ENCODE results near the gene CARMIL1.
A peak's percentile ranks its signal among the peaks of the same experiment; 100 is the strongest.

Gene CARMIL1

GRCh38 chr6:25306379-25306778, 27.2 kb downstream of the CARMIL1 start:
- DNase-seq (ENCODE audit: insufficient read length, low spot score) (no peak), FAIRE-seq (no peak)

- no peak for FAIRE-seq
- no peak for DNase-seq (ENCODE audit: insufficient read length, low spot score)
Observed at GRCh38 chr6:25307805-25308494, 28.8 kb downstream of the CARMIL1 start.

- DNase-seq (ENCODE audit: insufficient read length, low spot score) = no peak
- FAIRE-seq = no peak
Observed at GRCh38 chr6:25309886-25310285, 30.7 kb downstream of the CARMIL1 start.

- DNase-seq (ENCODE audit: insufficient read length, low spot score) = peak; percentile 29
- FAIRE-seq = peak; percentile 26
Observed at GRCh38 chr6:25311331-25311840, 32.2 kb downstream of the CARMIL1 start.

GRCh38 chr6:25312034-25312620, 33.0 kb downstream of the CARMIL1 start:
- no peak for FAIRE-seq
- DNase-seq (ENCODE audit: insufficient read length, low spot score) = no peak

GRCh38 chr6:25312703-25313102, 33.5 kb downstream of the CARMIL1 start:
- DNase-seq (ENCODE audit: insufficient read length, low spot score) = peak; percentile 36
- no peak for FAIRE-seq

GRCh38 chr6:25314509-25315175, 35.5 kb downstream of the CARMIL1 start:
- DNase-seq (ENCODE audit: insufficient read length, low spot score) (no peak), FAIRE-seq (no peak)

- DNase-seq (ENCODE audit: insufficient read length, low spot score) = no peak
Observed at GRCh38 chr6:25315194-25316177, 36.3 kb downstream of the CARMIL1 start.

GRCh38 chr6:25316626-25317025, 37.5 kb downstream of the CARMIL1 start:
- DNase-seq (ENCODE audit: insufficient read length, low spot score) (no peak), FAIRE-seq (no peak)

More at GRCh38 chr6:25315194-25316177, 36.3 kb downstream of the CARMIL1 start:
- no peak for FAIRE-seq

GRCh38 chr6:25318589-25318988, 39.4 kb downstream of the CARMIL1 start:
- no peak for FAIRE-seq
- DNase-seq (ENCODE audit: insufficient read length, low spot score) = no peak

GRCh38 chr6:25320459-25320858, 41.3 kb downstream of the CARMIL1 start:
- DNase-seq (ENCODE audit: insufficient read length, low spot score) (no peak), FAIRE-seq (no peak)

GRCh38 chr6:25322692-25323091, 43.5 kb downstream of the CARMIL1 start:
- no peak for DNase-seq (ENCODE audit: insufficient read length, low spot score)
- FAIRE-seq = no peak

- FAIRE-seq (no peak), DNase-seq (ENCODE audit: insufficient read length, low spot score) (no peak)
Observed at GRCh38 chr6:25324066-25324762, 45.0 kb downstream of the CARMIL1 start.

- FAIRE-seq = no peak
- DNase-seq (ENCODE audit: insufficient read length, low spot score) = no peak
Observed at GRCh38 chr6:25326126-25326525, 47.0 kb downstream of the CARMIL1 start.

- DNase-seq (ENCODE audit: insufficient read length, low spot score) (no peak), FAIRE-seq (no peak)
Observed at GRCh38 chr6:25326960-25327359, 47.8 kb downstream of the CARMIL1 start.

GRCh38 chr6:25327432-25327831, 48.3 kb downstream of the CARMIL1 start:
- no peak for FAIRE-seq

GRCh38 chr6:25329161-25329817, 50.1 kb downstream of the CARMIL1 start:
- DNase-seq (ENCODE audit: insufficient read length, low spot score) = no peak
- no peak for FAIRE-seq

More at GRCh38 chr6:25327432-25327831, 48.3 kb downstream of the CARMIL1 start:
- DNase-seq (ENCODE audit: insufficient read length, low spot score) = no peak

GRCh38 chr6:25329982-25330381, 50.8 kb downstream of the CARMIL1 start:
- no peak for FAIRE-seq

More at GRCh38 chr6:25329982-25330381, 50.8 kb downstream of the CARMIL1 start:
- no peak for DNase-seq (ENCODE audit: insufficient read length, low spot score)

Measured in HTR-8/SVneo (cell line).